Fibroblast of upper back skin (primary cell): ENCODE results near the gene RIOK2.

ENCODE experiments used
- DNase-seq: peaks from one replicate; pipeline ENCODE4 v3.0.0-alpha.2; 2013

RIOK2 gene

GRCh38 chr5:97121848-97122247, 61.2 kb downstream of the RIOK2 start:
- no peak for DNase-seq

GRCh38 chr5:97120195-97120594, 62.9 kb downstream of the RIOK2 start:
- DNase-seq = no peak

GRCh38 chr5:97119007-97119390, 64.0 kb downstream of the RIOK2 start:
- no peak for DNase-seq

GRCh38 chr5:97118261-97119006, 64.6 kb downstream of the RIOK2 start:
- no peak for DNase-seq

GRCh38 chr5:97115932-97116331, 67.1 kb downstream of the RIOK2 start:
- DNase-seq = no peak

- no peak for DNase-seq
Measured at GRCh38 chr5:97112230-97112629, 70.8 kb downstream of the RIOK2 start.

GRCh38 chr5:97111616-97112015, 71.4 kb downstream of the RIOK2 start:
- DNase-seq = no peak

- DNase-seq = no peak
Measured at GRCh38 chr5:97111004-97111403, 72.0 kb downstream of the RIOK2 start.
